Measurements from ENCODE around the gene EHD4.

The EHD4 gene

GRCh38 chr15:41915255-41915994 lies 56.9 kb downstream of the EHD4 start:
- DNase-seq, result peak; percentile 83

GRCh38 chr15:41914411-41914810 lies 57.9 kb downstream of the EHD4 start:
- DNase-seq, result no peak

- DNase-seq, result no peak
Measured at GRCh38 chr15:41913256-41913655, 59.1 kb downstream of the EHD4 start.

GRCh38 chr15:41911691-41912345 lies 60.5 kb downstream of the EHD4 start:
- no peak for DNase-seq

DNA sequence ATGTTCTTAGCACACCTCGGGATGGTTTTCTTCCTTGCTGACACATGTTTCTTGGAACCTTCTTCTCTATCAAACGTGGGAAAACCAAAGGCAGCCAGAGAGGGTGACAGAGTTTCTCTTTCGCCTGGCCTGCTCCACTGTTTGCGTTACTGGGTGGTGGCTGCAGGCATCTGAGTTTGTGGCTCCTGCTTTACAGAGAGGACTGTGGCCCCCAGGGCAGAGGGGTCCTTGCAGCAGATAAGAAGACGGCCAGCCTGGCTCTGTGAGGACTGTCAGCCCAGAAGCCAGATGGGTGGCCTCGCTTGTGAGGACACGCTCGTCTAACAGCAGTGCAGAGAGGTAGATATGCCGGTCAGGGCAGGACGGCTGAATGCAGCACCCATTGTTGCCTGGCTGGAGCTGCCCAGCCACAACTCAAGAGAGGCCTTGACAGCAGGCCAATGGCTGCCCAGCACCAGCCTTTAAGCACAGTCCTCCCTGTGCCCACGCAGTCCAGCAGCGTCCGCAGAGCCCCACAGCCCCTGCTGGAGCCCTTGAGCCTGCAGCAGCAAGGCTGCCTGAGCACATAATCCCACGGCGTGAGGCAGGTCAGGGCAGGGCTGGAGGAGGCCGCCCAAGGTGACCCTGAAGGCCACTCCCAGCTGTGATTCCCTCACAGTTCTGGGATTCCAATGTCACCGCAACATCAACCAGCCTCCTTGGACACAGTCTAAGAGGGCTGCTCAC lies 63.5 kb downstream of the EHD4 start:
- no peak for DNase-seq

DNA sequence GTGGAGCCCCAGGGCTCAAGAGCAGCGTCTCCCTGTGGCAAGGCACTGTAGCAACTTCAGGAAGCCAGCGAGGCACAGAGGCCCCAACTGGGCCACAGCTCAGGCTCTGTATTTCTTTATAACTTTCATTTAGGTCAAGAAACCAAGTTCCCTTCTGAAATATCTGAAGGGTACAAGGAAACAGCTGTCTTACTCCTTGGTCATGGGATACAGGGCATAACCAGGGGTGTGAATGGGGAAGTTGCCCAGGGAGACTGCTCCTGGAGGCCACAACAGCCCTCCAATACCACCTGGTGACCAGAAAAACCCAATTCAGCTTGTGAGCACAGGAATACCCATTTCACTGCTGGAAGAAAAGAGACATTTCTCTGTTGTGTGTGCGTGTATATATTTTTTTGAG lies 65.2 kb downstream of the EHD4 start:
- no peak for DNase-seq

GRCh38 chr15:41906608-41907007 lies 65.7 kb downstream of the EHD4 start:
- DNase-seq, result no peak

DNA sequence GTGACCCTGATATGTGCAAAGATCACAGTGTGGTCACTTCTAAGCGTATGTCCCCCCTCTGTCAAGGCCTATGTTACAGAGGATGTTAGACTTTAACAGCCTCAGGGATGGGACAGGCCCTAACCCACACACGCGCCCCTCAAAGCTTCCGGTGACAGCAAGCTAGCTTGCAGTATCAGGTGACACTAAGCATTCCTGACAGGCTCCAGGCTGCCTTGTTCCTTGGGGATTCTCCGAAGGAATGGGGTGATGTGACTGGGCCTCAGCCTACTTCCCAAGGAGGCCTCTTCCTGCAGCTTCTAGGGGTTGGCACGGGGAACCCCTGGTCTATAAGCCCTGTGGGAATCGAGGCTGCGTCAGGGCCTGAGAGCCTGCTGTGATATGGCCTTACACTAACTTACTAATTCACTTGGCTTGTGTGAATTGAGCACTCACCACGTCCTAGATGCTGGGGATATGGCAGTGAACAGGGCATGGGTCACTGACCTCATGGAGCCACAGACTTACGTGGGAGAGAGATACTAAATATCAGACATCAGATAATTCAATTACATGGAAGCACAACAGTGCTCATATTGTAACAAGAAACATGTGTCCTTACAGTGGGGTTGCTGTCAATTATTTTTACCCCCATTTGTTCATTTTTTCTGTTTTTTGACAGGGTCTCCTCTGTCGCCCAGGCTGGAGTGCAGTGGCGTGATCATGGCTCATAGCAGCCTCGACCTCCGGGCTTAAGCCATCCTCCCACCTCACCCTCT lies 67.1 kb downstream of the EHD4 start:
- no peak for DNase-seq

GRCh38 chr15:41904541-41905005 lies 67.8 kb downstream of the EHD4 start:
- DNase-seq, result peak; percentile 59

DNA sequence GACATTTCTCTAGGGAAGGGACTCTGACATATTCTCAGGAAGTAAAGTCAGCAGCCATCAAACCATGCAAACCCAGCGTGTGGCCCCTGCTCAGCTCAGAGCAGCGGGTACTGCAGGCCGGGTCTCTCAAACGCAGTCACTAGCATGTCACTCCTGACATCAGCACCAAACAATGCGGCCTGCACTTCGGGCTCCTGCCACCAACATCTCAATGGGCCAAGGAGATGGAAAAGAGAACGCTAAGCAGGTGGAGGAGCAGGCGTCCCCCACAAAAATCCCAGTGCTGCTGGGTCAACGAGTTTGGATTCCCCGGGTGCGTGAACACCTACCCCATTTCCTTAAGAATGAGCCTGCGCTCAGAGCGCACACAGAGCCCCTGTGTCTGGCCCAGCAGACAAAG lies 68.6 kb downstream of the EHD4 start:
- no peak for DNase-seq

GRCh38 chr15:41901431-41901830 lies 70.9 kb downstream of the EHD4 start:
- no peak for DNase-seq

DNA sequence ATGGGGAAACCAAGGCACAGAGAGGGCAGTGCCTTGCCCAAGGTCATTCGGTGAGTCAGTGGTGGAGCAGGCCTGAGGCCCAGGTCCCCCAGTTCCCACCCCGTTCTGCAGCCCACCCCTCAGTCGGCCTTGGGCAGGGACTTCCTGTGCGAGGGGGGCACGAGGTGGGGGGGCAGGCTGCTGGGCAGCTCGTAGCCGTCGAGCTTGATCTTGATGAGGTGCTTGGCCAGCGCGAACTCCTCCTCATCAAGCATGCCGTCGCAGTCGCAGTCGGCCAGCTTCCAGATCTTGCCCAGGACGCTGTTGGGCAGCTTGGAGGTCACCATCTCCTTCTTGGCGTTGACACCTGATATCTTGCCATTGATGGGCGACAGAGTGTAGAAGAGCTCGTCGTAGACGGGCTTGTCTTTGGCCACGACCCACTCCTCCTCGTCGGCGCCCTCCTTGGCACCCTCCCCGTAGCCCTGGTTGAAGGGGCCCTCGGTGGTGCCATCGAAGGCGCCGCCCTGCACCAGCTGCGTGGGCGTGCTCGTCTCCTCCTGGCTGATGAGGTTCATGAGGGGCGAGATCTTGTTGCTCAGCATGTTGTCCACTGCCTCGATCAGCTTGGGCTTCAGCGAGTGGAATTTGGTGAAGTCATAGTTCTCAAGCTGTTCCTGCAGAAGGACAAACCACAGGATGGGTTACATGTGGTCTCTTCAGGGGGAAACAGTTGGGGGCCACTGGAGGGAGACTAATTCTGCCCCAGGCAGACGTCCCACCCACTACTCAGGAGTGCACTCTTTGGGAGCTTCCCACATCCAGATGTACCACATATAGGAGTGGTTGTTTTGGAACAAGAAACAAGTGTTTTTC lies 71.6 kb downstream of the EHD4 start:
- DNase-seq, result no peak

DNA sequence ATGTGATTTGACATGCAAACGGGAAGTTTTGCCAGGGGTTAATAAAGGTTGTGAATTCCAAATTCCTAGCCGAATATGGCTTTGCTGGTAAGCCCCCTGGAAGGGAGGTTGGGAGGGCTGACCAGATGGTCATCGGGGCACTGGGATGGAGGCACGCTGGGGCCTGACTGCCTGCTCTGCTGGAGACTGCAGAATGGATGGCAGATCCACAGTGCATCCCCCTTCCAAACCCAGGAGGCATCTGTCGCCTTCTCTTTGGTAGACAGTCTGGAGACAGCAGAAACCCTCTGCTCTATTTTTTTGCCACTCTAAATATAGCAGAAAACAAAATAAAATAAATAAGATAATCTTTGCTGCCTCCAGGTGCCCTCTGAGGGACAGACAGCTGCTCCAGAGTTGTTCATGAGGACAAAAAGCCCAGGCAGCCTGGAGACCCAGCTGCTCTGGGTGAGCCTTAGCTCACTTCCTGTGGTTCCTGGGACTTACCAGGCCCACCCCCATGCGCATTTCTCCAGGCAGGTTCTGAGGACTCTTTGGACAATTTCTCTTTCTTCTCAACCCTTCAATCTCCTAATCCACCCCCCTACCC lies 72.4 kb downstream of the EHD4 start:
- DNase-seq, result no peak

- DNase-seq, result no peak
Measured at GRCh38 chr15:41897363-41897799, 75.0 kb downstream of the EHD4 start.

GRCh38 chr15:41896566-41896965 lies 75.8 kb downstream of the EHD4 start:
- DNase-seq, result no peak

- DNase-seq, result no peak
Measured at GRCh38 chr15:41895957-41896356, 76.4 kb downstream of the EHD4 start.

- DNase-seq, result no peak
Measured at GRCh38 chr15:41895491-41895890, 76.9 kb downstream of the EHD4 start.

DNA sequence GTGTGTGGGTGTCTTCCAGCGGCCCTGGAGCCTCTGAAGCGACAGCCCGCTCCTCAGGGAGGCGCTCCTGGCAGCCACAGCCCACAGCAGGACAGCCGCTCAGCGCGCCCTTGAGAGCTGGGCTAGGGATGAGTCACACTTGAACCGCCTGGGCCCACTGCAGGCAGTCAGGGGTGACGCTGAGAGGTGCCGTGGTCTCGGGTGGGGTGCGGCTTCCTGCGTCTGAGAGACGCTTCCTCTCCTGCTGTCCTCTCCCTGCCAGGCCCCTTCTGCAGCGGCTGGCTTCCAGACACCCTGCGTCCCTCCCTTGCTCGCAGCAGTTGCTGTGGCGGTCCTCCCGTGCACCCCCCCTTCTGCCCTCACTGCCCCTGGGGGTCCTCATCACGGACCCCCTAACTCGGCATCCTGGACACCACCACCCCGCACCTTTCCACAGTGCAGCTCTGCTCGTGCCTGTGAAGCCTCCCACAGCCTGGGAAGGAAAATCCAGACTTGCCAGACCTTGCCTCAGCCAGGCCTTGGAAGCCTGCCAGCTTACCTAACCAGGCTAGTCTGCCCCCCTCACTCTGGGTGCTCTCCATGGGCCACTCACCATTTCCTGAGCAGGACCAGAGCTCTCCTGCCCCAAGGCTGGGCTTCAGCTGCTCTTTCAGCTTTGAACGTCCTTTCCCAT lies 77.4 kb downstream of the EHD4 start:
- peak; percentile 78 for DNase-seq

GRCh38 chr15:41894251-41894790 lies 78.0 kb downstream of the EHD4 start:
- no peak for DNase-seq

DNA sequence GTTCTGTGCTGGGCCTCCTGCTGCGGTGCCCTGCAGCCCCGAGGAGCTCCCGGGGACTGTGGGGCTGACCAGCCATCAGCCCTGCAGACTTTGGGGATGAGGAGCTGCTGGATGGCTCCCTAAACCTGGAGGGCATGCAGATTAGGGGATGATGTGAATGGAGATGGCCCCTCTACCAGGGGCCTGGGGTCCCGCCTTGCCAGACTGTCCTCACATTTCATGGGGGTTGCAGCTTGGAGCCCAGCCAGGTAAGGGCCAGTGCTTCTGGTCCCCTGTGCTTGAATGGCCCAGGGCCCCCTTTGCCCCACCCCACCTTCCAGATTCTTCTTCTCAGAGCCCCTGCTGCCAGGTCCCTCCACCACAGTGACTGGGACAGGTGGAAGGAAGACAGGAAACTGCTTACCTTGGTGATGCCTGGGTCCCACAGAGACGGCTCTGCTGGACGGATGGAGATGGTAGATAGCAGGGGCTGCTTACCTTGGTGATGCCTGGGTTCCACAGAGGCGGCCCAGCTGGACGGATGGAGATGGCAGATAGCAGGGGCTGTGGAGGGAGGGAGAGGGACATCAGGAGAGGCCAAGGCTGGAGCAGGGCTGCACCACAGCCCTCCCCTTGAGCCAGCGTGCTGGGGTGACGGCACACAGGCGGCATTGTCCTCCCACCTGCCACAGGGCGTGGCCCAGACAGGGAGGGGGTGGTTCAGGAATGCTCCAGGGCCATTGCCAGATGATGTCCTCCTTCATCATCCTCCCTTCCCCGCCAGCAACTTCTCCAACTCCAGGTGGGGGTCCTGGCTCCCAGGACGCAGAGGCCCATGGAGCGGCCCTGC lies 78.7 kb downstream of the EHD4 start, which contains the start of gene SPTBN5:
TSS of gene SPTBN5 (minus strand) at position 632 of the 829 bp plus-strand sequence. CDS start at position 76, 556 bp downstream.
- no peak for DNase-seq

Measured in suppressor macrophage treated with lipopolysaccharide for 4 hours (primary cell).